SK-N-MC (cell line): Measurements from ENCODE around the gene VASN.

Experiments used
- EZH2 ChIP-seq: fragments of 200-600 bp; sonication (generic); IDR thresholded peaks from one replicate; pipeline ENCODE4 v1.6.1; 2017; ENCODE audit warnings: antibody characterized with exemption
- FOXP2 ChIP-seq: optimal IDR thresholded peaks from 2 replicates; pipeline ENCODE3; 2011; ENCODE audit warnings: mild to moderate bottlenecking, moderate library complexity; ENCODE audit not compliant: insufficient read depth; ENCODE audit errors: extremely low read length, control extremely low read depth
- POLR2AphosphoS5 ChIP-seq: IDR thresholded peaks from 2 replicates; pipeline ENCODE4 v1.6.1; 2012; ENCODE audit warnings: mild to moderate bottlenecking, low read depth, low read length, borderline replicate concordance

GRCh38 chr16:4349332-4349731 lies 22.3 kb upstream of the VASN start:
- TF ChIP-seq EZH2 (no peak), POLR2AphosphoS5 (no peak), FOXP2 (no peak)
